Measurements from ENCODE around the gene TMEM87A.
"Not testable (repeated sequence)": the region's sequence is repeated elsewhere in the genome, so short reads cannot be mapped to it uniquely, and the experiment has no call there.

TMEM87A gene

DNA sequence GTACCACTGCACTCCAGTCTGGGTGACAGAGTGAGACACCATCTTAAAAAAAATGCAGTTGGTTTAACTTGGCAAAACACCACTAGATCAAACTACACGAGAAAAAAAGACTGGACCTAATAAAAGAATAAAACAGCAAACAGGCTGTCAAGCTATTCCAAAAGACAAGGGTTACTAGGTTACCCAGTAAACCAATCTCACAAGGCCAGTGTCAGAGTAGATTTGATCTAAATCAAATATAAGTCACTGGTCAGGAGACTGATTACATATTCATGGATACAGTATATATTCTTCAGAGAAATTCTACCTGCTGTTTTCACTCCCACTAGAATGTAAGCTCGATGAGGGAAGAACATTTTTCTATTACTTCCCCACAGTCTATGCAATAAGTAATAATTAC, 2.7 kb downstream of the TMEM87A start:
- peak; percentile 13 for DNase-seq (ENCODE audit: low spot score)

DNA sequence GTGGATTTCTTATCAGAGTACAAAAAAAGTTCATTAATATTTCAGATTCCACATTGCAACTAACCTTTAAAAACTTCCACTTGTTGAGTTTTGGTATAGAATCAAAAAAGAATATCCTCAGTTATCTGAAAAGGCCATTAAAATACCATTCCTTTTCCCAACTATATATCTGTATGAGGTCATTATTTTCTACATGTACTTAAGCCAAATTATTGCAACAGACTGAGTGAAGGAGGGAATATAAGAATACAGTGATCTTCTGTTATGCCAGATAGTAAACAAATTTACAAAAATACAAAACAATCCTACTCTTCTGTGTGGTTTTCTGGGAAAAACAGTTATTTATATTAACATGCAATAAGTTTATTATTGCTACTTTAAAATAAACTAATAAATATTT, 5.9 kb downstream of the TMEM87A start:
- no peak for DNase-seq (ENCODE audit: low spot score)

DNA sequence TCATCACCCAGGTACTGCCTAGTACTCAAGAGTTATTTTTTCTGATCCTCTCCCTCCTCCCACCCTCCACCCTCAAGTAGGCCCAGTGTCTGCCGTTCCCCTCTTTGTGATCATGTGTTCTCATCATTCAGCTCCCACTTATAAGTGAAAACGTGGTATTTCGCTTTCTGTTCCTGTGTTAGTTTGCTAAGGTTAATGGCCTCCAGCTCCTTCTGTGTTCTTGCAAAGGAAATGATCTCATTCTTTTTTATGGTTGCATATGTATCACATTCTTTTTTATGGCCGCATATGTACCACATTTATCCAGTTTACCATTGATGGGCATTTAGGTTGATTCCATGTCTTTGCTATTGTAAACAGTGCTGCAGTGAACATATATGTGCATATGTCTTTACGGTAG, 8.4 kb downstream of the TMEM87A start:
- DNase-seq (ENCODE audit: low spot score) = no peak

DNA sequence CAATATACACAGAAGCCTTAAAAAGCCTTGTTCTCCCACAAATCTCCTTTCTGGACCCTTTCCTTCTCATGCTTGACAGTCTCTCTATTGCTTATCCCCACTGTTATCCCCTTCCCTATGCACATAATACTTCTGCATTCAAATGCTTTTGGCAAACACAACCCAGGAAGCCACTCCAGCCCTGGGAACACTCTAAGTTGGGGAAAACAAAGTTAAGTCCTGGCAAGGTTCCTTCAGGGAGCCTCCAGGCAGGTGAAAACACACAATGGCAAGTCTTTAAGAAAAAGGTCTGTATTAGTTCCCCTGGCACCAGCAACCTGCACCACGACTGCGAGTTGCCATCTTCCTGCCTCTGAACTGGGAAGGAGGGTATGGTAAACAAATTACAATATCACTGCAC, 19.9 kb downstream of the TMEM87A start:
- no peak for DNase-seq (ENCODE audit: low spot score)

DNA sequence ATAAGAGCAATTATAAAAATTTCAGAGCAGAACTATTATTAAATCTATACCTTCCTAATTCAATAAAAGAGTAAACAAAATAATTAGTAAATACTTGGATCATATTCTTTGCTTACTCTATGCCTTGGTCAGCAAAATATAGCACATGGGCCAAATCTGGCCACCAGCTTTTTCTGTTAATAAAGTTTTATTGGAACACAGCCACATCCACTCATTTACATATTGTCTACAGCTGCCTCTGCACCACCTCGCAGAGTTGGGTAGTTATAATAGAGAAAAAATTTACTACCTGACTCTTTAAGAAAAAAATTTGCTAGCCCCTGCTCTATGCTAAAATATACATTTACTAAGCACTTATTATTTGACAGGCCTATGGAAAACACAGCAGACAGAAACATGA, 32.4 kb downstream of the TMEM87A start:
- no peak for DNase-seq (ENCODE audit: low spot score)

DNA sequence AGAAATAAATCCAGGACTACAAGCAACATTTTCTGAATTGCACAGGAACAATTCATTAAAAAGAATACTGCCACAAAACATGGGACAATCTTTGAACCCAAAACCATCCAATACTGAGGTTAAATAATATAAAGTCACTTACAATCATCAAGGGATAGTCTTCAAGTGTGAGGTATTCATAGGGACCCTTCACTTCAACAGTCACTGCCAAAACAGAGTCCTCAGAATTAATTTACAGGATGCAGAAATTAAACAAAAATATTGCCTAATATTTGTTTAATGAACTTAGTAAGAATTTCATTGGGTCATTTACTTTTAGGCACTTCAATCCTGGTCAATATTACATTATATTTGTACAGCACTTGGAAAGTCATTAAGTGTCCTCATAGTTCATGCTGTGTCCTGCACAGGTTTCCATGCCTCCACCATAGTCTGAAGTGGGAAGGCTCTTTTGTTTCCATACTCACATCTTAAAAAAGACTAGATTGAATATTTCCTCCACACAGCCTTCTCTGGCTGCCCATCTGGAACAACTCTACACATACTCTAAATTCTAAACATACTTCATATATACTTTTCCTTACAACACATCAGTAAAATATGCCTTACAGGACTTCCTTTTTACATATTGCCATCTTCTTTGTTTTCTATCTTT, 33.6 kb downstream of the TMEM87A start:
- no peak for DNase-seq (ENCODE audit: low spot score)

DNA sequence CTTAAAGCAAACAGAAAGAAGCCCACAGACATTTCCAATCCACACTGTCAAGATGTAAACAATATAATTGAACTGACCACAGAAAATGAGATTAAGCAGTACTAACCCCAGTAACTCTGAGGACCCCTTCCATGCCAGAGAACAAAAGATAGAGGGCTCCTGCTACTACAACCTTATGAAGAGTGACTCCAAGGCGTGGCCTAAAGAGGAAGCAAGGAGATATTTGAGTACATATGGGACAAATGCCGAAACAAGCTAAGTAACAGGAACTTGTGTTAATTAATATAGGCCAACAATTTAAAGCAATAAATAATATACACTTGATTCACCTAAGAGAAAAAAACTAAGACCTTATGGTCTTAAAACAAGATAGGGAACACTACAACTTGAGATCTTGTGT, 40.1 kb downstream of the TMEM87A start:
- DNase-seq (ENCODE audit: low spot score) = no peak

DNA sequence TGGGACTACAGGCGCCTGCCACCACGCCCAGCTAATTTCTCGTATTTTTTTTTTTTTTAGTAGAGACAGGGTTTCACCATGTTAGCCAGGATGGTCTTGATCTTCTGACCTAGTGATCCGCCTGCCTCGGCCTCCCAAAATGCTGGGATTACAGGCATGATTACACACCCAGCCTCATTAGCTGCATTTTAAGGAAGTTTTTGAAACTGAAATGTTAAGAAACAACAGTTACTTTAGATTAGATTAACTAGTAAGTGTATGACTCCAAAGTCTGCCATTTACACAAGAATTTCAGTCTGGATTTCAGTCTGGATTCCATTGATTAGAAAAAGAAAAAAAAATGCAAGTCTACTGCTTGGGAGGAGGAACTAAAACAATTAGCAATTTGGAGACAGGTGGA, 40.6 kb downstream of the TMEM87A start:
- DNase-seq (ENCODE audit: low spot score) = no peak

DNA sequence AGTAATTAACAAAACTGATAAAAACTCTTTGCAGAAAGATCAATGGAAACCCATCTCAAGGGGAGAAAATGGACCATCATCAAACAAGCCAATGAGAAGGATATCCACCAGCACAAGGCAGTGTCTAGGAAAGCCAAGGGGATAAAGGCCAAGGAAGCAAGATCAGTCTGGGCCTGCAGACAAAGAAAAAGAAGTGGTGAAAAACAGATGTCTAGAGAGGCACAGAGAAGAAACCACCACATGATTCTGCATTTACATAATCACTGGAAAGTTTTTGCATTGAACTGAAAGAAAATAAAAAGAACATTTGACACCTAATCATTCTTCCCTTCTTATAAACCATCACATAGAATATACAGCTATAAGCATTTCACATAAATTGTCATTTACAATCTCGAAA, 42.1 kb downstream of the TMEM87A start:
- no peak for DNase-seq (ENCODE audit: low spot score)

DNA sequence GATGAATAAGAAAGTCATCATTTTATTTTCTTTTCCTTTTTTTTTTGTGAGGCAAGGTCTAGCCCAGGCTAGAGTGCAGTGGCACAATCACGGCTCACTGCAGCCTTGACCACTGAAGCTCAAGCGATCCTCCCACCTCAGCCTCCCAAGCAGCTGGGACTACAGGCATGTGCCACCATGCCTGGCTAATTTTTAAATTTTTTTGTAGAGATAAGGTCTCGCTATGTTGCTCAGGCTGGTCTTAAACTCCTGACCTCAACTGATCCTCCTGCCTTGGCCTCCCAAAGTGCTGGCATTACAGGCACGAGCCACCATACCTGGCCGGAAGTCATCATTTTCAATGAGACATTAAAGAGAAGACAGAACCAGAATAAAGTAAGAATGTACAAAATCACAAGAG, 44.3 kb downstream of the TMEM87A start:
- DNase-seq (ENCODE audit: low spot score) = not testable (repeated sequence)

DNA sequence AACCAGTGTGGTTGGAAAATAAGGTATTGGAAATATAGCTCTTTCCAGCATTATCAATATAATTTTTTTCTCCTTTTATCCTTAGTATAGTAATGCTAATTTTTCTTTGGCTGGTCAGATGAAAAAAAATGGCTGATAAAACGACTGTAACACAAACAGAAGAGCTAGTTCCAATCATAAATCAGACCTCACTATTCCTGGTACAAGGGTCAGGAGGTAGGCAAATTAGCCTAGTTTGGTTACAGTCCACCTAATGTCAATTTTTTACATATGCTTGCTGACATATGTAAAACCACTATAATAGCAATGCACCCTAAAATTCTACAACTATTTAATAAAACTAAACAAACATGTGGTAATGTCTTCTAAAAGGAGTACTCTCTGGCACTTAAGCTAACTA, 45.2 kb downstream of the TMEM87A start:
- DNase-seq (ENCODE audit: low spot score) = no peak

DNA sequence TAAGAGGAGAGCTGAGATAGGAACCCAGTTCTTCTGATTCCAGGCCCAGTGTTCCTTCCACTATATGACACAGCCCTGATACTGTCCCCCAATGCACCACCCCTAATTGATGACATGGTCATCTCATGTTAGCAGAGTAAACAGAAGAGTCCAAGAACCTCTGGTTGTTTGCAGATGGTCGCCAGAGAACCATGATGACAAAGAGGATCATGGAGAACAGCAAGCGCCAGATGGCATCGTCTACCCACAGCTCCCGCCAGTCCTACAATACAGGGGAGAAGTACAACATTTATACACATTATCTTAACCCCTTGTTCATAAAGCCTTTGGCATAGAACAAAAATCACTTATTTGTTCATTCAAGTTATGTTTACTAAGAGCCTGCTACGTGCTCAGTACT, 46.6 kb downstream of the TMEM87A start:
- DNase-seq (ENCODE audit: low spot score) = no peak

DNA sequence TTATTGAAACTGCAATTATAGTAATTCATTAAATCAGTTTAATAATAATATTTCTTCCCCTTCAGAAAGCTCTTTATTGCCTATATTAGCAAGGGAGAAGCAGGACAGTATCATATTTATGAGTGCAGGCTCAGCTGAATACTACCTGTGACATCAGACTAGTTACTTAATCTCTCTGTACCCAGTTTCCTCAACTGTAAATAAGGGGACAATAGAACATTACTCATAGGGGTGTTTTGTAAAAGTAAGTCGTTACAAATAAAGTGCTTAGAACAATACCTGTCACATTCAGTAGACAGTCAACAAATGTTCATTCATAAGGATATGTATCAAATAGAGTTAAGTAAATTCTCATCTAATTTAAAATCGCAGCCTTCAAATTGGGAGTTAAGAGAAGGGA, 53.0 kb downstream of the TMEM87A start:
- DNase-seq (ENCODE audit: low spot score) = no peak

DNA sequence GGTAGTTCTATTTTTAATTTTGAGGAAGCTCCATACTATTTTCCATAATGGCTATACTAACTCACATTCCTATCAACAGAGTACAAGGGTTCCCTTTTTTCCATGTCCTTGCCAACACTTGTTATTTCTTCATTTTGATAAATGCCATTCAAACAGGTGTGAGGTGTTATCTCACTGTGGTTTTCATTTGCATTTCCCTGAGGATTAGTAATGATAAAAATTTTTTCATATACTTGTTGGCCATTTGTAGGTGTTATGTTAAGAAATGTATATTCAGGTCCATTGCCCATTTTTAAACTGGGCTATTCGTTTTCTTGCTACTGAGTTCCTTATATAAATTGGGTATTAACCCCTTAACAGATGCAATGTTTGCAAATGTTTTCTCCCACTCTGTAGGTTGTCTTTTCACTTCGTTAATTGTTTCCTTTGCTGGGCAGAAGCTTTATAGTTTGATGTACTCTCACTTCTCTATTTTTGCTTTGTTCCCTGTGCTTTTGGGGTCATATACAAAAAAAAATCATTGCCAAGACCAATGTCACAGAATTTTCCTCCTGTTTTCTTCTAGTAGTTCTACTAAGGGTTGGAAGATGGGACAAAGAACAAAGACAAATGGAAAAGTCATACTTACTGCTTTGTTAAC, 54.2 kb downstream of the TMEM87A start:
- DNase-seq (ENCODE audit: low spot score) = no peak

DNA sequence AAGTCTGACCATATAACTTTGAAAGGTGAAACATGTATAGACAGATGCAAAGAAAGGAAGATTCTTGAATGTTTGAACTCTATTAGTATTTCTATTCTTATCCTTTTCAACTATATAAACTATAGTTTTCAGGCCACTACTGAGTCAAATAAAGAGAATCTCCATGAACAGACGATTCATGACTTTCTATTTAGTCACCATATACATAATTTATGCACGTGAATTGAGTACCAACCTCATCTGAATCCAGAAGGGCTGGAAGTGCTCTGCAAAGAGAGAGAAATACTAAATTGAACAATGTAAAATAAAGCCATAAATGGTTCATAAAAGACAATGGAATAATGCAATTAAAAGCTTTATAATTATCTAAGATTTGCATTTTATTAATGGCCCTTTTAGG, 55.7 kb downstream of the TMEM87A start:
- DNase-seq (ENCODE audit: low spot score) = no peak

DNA sequence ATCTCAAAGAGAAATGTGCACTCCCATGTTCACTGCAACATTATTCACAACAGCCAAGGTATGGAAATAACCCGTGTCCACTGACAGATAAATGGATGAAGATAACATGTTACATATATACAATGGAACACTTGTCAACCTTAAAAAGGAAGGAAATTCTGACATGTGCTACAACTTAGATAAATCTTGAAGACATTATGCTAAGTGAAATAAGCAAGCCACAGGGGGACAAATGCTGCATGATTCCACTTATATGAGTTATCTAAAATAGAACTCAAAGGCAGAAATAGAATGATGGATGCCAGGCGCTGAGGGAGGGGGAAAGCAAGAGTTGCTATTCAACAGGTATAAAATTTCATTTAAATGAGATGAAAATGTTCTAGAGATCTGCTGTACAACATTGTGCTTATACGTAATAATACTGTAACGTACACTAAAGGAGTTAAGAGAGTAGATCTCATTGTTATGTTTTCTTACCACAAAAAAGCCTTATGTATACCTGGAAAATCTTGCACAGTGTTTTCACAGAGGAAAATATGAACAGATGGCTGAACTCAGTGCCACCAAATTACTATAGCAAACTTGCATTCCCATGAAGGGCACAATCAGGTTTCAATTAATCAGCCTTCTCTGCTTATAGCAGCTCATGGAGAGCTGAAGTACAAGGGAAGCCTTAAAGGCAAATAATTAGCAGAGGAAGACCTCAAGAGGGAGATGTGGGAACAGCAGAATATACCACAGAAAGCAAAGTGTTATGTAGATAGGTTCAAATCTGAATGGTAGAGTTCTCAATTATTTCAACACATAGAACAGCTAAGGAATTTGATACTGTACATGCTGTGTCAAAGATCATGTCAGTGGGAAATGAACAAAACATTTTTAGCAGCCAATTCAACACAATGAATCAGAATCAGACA, 57.1 kb downstream of the TMEM87A start:
- no peak for DNase-seq (ENCODE audit: low spot score)

DNA sequence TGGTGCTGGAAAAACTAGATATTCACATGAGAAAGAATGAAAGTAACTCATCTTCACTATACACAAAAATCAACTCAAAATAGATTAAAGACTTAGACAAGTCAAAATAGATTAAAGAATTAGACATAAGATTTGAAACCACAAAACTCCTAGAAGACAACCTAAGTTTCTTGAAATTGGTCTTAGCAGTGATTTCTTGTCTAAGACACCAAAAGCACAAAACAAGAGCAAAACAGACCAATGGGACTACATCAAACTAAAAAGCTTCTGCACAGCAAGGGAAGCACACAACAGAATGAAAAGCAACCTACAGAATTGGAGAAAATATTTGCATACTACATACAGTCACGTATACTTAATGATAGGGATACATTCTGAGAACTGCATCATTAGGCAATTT, 58.6 kb downstream of the TMEM87A start:
- no peak for DNase-seq (ENCODE audit: low spot score)

DNA sequence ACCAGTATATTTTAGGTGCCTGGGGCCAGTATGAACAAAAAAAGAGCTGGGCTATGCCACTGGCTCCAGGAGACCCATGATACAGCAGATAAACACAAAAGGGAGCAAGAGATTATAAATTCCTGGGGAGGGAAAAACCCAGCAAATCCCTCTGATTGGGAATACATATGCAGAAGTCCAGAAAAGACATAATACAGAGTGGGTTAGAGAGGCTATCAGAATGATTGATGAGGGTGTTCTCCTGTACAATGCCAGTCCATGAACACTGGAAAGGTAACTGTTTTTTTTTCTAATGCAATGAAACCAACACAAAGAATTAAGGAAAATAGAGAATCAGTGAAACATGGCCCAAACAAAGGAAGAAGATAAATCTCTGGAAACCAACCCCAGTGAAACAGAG, 59.7 kb downstream of the TMEM87A start:
- DNase-seq (ENCODE audit: low spot score) = no peak

DNA sequence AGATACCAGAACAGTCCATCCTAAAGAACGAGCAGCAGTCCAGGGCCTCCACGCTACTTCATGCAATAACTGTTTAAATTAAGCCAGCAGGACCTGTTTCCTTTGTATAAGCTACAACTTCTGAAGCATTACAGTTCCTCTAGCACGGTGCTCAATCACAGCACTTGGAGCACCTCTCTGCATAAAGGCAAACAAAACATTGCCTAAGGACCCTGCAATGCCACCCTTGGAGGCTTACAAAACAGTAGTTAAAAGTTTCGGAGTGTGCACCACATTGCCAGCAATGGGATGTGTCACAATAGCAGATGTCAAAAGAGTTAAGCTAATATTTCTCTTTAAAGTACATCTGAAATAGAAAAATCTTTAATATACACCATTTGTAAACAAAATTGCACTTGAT, 62.5 kb downstream of the TMEM87A start:
- DNase-seq (ENCODE audit: low spot score) = no peak

DNA sequence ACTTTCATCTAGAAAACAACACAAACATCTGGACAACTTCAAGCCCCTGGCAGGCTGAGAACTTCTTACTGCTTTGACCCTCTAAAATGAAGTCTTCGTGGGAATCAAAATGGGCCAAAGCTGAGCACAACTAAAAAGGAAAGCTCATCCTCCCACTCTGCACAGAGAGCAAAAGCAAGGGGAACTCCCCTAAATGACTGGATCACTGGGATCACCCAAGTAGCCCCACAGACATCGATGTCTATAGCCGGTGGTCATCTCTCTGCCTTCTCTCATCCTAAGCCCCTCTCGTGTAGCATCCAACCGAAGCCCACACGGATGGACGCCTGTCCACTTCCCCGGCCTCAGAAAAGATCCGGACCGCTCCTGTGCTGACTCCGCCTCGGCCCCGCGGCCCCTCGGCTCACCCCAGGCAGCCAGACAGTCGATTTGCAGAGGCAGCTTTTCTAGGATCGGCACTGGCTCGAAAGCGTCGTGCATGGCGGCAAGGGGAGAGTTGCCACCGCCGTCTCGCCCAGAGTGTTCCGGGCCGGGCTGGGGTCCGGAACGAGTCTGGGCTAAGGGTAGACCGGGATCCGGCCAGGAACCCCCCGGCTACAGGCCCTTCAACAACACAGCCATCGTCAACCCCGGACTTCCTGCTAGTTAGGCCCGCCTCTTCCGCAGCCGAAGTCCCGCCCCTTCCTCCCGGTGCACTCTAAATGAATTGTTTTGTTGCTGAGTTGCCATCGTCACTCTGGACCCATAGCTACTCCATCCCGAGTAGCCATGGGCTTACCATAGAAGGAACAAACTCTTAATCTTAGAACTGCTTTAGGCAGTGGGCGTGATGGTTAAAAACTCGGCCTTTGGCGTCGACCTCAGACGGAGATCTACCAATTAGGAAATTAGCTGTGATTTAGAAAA, 65.3 kb downstream of the TMEM87A start, which contains the start of gene VPS39:
Gene VPS39, minus strand, starts transcription at position 631 of the 906 bp plus-strand sequence. Its CDS starts 151 bp downstream, at position 480.
- peak; percentile 73 for DNase-seq (ENCODE audit: low spot score)

DNA sequence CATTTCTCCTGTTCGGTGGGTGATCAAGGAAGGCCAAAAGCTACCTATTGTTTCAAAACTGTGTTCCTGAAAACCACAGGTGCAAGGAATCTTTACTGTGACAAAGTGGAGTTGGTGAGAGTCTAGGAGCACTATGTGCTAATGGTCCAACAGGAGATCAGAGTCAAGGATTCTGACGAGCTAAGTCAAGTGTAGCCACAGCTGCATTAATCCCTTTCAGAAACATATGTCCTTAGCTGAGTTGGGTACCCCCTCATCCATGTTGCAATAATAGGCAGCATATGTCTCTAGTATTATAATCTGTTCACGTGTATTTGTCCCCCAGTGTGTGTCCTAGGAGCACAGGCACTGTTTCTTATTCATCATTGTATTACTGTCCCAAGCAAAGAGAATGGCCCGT, 66.8 kb downstream of the TMEM87A start:
- DNase-seq (ENCODE audit: low spot score) = no peak

DNA sequence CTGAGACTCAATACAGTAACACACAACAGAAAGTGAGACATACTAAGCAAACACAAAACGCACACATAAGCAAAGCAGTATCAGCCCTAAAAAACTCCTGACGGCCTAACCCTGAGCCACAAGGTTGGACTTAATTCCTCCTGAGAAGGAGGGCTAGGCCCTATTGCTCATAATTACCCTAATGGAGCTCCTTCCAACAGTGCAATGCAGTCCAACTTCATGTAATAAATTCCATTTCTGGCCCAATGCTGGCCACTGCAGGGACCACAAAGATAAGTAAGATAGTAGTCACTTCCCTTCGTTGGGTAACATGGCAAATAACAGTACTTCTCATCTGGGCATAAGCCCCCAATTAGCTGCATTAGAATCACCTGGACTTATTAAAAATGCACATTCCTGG, 69.3 kb downstream of the TMEM87A start:
- no peak for DNase-seq (ENCODE audit: low spot score)
